Osteoblast (primary cell): ENCODE data around the gene C11orf87. TPM values are rescaled to one million over a fixed set of nuclear protein-coding genes. Genes with fewer than 3 reads are reported as not detected.

ENCODE experiments used
- DNase-seq: peaks from one replicate; pipeline ENCODE4 v3.0.0; 2011; ENCODE audit warnings: low spot score, mixed read lengths; ENCODE audit not compliant: insufficient read length; ENCODE audit errors: missing footprints
- H2AFZ ChIP-seq: 2 replicates; pipeline ENCODE4 v1.6.0; 2011; ENCODE audit warnings: mild to moderate bottlenecking, low read length
- H3K27ac ChIP-seq: 2 replicates; pipeline ENCODE4 v1.5.1; 2011; ENCODE audit warnings: mild to moderate bottlenecking, low read depth, low read length, moderate library complexity
- H3K27me3 ChIP-seq: 2 replicates; pipeline ENCODE4 v1.6.0; 2012; ENCODE audit warnings: mild to moderate bottlenecking, control low read depth, inconsistent platforms, low read length, moderate library complexity; ENCODE audit not compliant: insufficient read depth
- H3K36me3 ChIP-seq: 2 replicates; pipeline ENCODE4 v1.5.1; 2011; ENCODE audit warnings: mild to moderate bottlenecking, low read length, control low read depth, moderate library complexity; ENCODE audit not compliant: insufficient read depth
- H3K4me1 ChIP-seq: 2 replicates; pipeline ENCODE4 v1.5.1; 2011; ENCODE audit warnings: mild to moderate bottlenecking, low read length, control low read depth, moderate library complexity; ENCODE audit not compliant: insufficient read depth
- H3K4me2 ChIP-seq: 2 replicates; pipeline ENCODE4 v1.6.0; 2011; ENCODE audit warnings: mild to moderate bottlenecking, low read length; ENCODE audit not compliant: insufficient read depth
- H3K4me3 ChIP-seq: fragments of 200-600 bp; sonication (generic); 3 replicates; pipeline ENCODE4 v1.5.1; 2012; ENCODE audit warnings: mild to moderate bottlenecking, low read length, inconsistent platforms; ENCODE audit not compliant: insufficient read depth
- H3K79me2 ChIP-seq: 2 replicates; pipeline ENCODE4 v1.6.0; 2012; ENCODE audit warnings: mild to moderate bottlenecking, low read length, control low read depth, inconsistent platforms; ENCODE audit not compliant: insufficient read depth
- H3K9me3 ChIP-seq: 2 replicates; pipeline ENCODE4 v1.5.1; 2011; ENCODE audit warnings: low read depth, low read length, control low read depth
- H4K20me1 ChIP-seq: 2 replicates; pipeline ENCODE4 v1.6.0; 2012; ENCODE audit warnings: mild to moderate bottlenecking, low read length, control low read depth; ENCODE audit not compliant: insufficient read depth
- total RNA-seq: library from RNA; depleted of rRNA; stranded (reverse); fragments of >200 nt; gene quantifications from 2 replicates; pipeline ENCODE4 v1.2.3, GENCODE V29; 2012
- TF ChIP-seq, protein P1 (sequence below): IDR thresholded peaks from 2 replicates; pipeline ENCODE4 v1.5.1; 2011; ENCODE audit warnings: mild to moderate bottlenecking, low read depth, low read length, moderate library complexity; ENCODE audit errors: extremely low read depth

The C11orf87 gene
- total RNA-seq, result 4.3 and 4.7 TPM in 2 replicates

DNA sequence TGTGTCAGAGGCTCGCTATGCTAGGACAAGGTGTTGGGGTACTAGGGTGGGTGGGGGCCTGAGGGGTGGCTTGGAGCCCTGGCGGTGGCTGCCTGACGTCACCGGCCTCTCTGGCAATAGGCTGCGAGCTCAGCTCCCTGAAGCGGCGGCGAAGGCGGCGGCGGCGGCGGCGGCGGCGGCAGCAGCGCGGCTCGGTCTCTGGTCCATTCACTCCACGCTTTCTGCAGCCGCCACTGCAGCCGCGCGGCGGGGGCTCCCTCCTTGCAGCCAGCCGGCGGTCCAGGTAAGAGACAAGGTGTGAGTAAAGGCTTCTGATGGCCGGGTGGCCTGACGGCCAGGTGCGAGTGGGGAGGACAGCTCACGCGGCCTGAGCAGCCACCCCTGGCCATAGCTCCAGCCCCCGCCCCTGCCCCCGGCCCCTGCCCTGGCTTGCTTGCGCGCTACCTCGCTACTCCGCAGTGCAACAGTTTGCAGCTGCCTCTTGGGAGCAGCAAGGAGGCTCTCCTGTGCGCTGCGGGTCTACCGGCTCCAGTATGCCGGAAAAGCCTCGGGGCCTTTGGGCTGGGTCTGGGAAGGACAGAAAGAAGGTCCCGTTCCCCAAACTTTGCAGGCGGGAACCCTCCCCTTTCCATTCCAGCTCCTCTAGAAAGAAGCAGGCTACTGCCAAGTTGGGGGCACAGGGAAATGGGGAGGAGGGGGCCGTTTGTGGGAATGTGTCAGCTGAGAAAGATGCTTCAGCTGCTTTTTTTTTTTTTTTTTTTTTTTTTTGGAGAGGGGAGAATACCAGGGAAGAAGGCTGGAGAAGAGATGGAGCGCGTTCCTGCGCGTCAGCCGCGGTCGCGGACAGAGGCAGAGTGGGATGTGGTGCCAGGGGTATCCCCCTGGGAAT, at the start of gene C11orf87:
TSS of gene C11orf87 (plus strand) at position 210 of the 889 bp plus-strand sequence. CDS start 1,444 bp downstream, outside the sequence.
- peak within 1 kb of the TSS; percentile 87 for H2AFZ ChIP-seq
- peaks cover 10% of the 10 kb centered on the region for H3K4me1 ChIP-seq
- H3K27me3 ChIP-seq, result peaks cover 11% of the 10 kb centered on the region
- no peaks in the 10 kb centered on the region for H3K9me3 ChIP-seq
- H4K20me1 ChIP-seq, result no peaks in the 10 kb centered on the region
- peak within 1 kb of the TSS; percentile 94 for H3K4me2 ChIP-seq
- H3K27ac ChIP-seq, result no peak within 1 kb of the TSS
- TF ChIP-seq, protein P1, sequence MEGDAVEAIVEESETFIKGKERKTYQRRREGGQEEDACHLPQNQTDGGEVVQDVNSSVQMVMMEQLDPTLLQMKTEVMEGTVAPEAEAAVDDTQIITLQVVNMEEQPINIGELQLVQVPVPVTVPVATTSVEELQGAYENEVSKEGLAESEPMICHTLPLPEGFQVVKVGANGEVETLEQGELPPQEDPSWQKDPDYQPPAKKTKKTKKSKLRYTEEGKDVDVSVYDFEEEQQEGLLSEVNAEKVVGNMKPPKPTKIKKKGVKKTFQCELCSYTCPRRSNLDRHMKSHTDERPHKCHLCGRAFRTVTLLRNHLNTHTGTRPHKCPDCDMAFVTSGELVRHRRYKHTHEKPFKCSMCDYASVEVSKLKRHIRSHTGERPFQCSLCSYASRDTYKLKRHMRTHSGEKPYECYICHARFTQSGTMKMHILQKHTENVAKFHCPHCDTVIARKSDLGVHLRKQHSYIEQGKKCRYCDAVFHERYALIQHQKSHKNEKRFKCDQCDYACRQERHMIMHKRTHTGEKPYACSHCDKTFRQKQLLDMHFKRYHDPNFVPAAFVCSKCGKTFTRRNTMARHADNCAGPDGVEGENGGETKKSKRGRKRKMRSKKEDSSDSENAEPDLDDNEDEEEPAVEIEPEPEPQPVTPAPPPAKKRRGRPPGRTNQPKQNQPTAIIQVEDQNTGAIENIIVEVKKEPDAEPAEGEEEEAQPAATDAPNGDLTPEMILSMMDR, result no peak
- no peaks in the 10 kb centered on the region for H3K79me2 ChIP-seq
- peak within 1 kb of the TSS; percentile 77 for H3K4me3 ChIP-seq
- peak; percentile 84 for DNase-seq
- H3K36me3 ChIP-seq, result no peaks in the 10 kb centered on the region

DNA sequence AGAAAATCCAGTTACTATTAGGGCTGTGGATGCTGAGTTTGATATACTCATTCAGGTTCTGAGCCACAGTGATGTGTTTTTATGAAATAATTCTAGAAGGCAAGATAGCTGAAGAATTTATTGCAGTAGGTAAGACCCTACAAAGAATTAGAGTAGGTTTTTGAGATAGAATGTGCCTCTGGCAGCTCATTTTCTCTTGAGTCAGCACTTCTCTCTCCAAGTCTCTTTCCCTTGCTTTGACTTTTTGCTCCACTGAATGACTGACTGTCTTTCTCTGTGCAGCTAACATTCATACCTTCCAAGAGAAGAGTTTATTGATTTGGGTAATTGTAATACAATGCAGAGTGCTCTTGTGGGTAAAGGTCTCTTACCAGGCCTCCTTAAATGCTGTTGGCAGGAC, 48.0 kb upstream of the C11orf87 start:
- TF ChIP-seq, protein P1, result no peak
- H3K4me1 ChIP-seq, result no peaks in the 10 kb centered on the region
- H3K27me3 ChIP-seq, result no peaks in the 10 kb centered on the region
- DNase-seq, result no peak
- H3K79me2 ChIP-seq, result no peaks in the 10 kb centered on the region
- H4K20me1 ChIP-seq, result no peaks in the 10 kb centered on the region
- H3K4me3 ChIP-seq, result no peak overlapping the region
- H3K27ac ChIP-seq, result no peak overlapping the region
- no peak overlapping the region for H2AFZ ChIP-seq
- H3K4me2 ChIP-seq, result no peak overlapping the region
- no peaks in the 10 kb centered on the region for H3K9me3 ChIP-seq
- no peaks in the 10 kb centered on the region for H3K36me3 ChIP-seq

- no peaks in the 10 kb centered on the region for H3K36me3 ChIP-seq
- H3K27ac ChIP-seq, result no peak overlapping the region
- H3K4me1 ChIP-seq, result no peaks in the 10 kb centered on the region
- H4K20me1 ChIP-seq, result no peaks in the 10 kb centered on the region
- no peak overlapping the region for H3K4me2 ChIP-seq
- H3K9me3 ChIP-seq, result no peaks in the 10 kb centered on the region
- H2AFZ ChIP-seq, result no peak overlapping the region
- DNase-seq, result no peak
- H3K79me2 ChIP-seq, result no peaks in the 10 kb centered on the region
- H3K27me3 ChIP-seq, result no peaks in the 10 kb centered on the region
- H3K4me3 ChIP-seq, result no peak overlapping the region
- TF ChIP-seq, protein P1, result no peak
Measured at GRCh38 chr11:109374441-109374840, 47.5 kb upstream of the C11orf87 start.

GRCh38 chr11:109377039-109377742, 44.8 kb upstream of the C11orf87 start:
- no peak for DNase-seq
- Histone ChIP-seq H3K27ac (no peak overlapping the region), H3K27me3 (no peaks in the 10 kb centered on the region), H4K20me1 (no peaks in the 10 kb centered on the region), H3K4me1 (no peaks in the 10 kb centered on the region), H3K4me2 (no peak overlapping the region), H3K9me3 (no peaks in the 10 kb centered on the region), H3K4me3 (no peak overlapping the region), H2AFZ (no peak overlapping the region), H3K79me2 (no peaks in the 10 kb centered on the region), H3K36me3 (no peaks in the 10 kb centered on the region)
- TF ChIP-seq, protein P1, result no peak
